DMS153 treated with DMSO at 0.1 percent for 48 hours (cell line): Measurements from ENCODE around the gene MAN2A2.

ENCODE experiments used
- DNase-seq: peaks from one replicate; lab custom pipeline; 2025; ENCODE audit not compliant: unreplicated experiment; lab: John Stamatoyannopoulos, UW

MAN2A2 gene

DNA sequence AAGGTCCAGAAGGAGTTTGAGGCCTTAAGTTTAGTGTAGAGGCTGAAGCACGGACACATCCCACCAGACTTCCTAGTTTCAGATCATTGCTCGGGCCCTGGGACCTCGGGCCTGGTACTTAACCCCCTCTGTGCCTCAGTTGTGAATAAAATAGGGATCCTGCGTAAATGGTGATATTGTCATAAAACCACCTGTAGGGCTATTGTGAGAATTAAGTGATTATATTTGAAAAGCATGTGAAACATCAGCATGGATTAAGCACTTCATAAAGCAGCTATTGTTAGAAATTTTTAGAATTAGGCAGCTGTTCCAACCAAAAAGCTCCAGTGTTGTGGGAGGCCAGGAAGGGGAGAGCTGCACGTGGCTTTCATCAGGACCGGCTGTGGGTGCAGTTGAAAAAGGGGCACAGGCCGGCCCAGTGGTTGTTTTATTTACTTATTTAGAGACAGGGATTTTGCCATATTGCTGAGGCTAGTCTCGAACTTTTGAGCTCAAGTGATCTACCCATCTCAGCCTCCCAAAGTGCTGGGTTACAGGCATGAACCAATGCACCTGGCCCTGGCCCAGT is 56.0 kb downstream of the MAN2A2 start:
- no peak for DNase-seq

DNA sequence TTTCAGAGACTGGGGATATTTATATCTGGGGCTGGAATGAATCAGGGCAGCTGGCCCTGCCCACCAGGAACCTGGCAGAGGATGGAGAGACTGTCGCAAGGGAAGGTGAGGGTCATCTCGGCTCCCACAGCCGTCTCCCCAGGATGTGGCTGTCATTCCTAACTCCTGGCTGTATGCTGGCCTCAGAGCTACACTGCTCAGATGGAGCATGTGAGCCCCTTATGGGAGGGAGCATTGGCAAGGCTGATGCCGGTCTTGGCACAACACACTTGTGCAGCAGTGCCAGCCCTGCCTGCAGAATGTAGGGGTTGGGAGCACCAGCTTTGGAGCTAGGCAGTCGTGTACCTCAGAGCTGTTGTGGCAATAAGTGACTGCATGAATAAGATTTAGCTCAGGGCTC is 56.8 kb downstream of the MAN2A2 start:
- DNase-seq = no peak

DNA sequence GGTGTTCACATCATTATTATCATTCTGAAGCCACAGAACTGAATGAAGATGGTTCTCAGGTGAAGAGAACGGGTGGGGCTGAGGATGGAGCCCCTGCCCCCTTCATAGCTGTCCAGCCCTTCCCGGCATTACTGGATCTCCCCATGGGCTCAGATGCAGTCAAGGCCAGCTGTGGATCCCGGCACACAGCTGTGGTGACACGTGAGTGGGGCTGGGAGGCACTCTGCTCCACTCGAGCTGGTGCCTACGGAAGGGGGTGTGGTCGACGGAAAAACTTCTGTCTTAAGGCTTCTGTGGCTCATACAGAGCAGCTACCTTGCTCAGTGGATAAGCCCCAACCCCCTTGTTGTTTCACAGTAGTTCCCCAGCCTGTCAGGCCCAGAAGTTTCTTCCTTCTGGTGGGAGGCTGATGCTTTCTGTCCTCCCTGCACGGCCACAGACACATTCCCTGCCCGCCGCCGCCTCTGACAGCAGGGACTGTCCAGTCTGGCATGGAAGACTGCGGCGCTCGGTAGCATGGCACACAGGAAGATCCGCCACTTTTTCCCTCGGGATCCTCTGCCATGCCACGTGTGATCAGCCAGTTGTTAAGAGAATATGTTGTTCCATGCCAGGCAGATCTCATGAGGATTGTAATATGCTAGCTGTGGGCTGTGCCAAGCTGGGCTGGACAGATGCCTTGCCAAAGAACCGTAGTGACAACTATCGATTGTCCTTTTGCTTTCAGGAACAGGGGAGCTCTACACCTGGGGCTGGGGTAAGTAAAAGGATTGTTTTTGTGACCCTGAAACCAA is 57.4 kb downstream of the MAN2A2 start:
- DNase-seq = no peak

DNA sequence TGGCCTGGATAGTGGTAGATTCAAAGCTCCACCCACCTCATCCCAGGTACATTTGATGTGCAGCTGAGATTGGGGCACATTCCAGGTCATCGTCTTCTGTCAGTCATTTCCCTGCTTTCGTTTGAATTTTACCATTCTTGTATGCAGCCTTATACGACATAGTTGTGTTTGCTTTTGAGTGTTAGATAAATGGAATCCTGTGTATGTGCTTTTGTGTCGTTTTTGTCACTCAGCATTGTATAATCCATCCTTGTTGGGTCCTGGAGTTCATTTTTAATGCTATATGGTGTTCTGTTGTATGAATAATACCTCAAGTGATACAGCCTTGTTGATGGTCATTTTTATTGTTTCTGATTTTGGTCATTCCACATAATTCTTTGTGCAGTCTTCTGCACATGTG is 58.9 kb downstream of the MAN2A2 start:
- no peak for DNase-seq

DNA sequence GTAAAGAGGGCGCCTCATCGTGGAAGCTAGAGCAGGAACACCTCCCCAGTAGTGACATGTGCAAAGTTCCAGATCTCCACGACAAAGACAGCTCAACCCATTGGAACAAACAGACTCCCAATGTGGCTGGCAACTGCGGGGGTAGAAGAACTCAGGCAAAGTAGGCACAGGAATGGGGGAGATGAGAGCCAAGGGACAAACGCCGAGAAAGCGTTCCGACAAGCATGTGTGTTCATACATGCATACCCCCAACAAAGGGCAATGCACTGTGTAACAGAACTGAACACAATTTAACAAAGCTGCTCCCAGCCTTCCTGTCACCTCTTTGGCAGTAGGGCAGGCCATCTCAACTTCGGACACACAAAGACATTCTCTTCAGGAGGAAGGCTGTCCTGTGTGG is 63.2 kb downstream of the MAN2A2 start:
- DNase-seq = no peak

DNA sequence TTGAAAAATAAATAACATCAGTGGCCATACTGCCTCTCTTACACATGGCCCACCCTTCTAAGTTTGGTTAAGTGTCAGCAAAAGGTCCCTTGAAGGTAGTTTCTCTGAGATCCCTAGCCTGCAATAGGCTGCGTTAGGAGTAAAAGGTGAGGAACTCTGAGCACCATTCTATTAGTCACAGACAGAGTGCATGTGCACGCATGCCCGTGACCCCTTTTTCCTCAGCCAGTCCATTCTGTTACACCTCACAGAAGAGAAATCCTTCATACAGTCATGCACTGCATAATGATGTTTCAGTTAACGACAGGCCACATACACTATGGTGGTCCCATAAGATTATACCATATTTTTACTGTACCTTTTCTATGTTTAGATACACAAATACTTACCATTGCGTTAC is 64.1 kb downstream of the MAN2A2 start:
- DNase-seq = no peak

- no peak for DNase-seq
Measured at GRCh38 chr15:90968434-90968833, 65.3 kb downstream of the MAN2A2 start.

DNA sequence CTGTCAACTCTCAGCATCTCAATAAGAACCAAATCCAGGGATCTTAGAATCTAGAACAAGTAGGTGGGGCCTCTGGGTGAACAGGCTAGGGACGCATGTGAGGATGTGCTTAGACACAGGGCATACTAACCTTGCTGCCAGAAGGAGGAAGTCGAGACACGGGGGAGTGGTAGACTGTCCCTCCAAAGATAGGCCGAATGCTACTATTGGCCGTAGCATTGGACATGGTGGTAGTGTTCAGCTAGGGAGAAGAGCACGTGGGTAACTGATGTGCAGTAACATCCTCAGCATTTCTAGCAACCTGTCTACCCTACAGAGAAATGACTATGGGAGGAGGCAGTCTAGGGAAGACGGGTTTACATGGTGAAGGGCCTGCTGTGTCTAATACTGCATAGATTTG is 67.2 kb downstream of the MAN2A2 start:
- DNase-seq = no peak

GRCh38 chr15:90972133-90972532 is 69.0 kb downstream of the MAN2A2 start:
- no peak for DNase-seq
